ENCODE data around the gene KCNH1. TPM values are rescaled to one million over a fixed set of nuclear protein-coding genes. Genes with fewer than 3 reads are reported as not detected.

Gene KCNH1
- polyA plus RNA-seq, 1 donor from 2014 or later = 3.9 TPM

DNA sequence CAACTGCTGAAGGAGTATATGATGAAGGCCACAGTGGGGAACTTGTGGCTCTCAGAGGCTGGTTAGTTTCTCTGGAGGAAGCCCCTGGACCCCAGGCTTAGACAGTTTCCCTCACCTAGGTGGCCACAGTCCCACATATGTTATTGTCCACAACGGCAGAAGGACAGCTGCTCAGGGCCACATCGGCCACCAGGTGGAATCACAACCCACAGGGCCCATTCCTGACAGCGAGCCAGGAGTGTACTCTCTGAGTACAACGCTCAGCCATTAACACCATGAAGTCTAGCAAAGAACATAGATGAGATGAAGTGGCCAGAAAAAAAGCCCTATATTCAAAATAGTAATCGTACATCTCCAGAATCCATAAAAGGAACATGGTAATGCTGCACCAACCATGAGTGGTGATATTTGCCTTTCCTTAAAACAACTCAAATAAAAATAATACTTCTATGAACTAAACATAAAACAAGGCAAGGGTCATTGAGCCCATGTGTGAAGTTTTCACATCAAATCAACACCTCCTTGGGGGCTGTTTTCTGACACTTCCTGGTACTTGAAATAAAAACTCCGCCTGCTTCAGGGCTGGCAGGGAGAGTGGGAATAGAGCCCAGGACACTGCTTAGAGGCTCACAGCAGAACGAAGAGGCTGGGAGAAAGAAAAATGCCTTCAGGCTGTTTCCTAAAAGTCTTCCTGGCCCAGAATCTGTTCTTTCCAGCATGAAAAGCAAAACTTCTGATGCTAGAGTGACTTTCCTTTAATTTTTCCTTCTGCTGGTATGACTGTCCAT lies 421.9 kb downstream of the KCNH1 start:
- H3F3A ChIP-seq (ENCODE audit: insufficient read depth, low read length, poor library complexity, severe bottlenecking) = no peaks in the 10 kb centered on the region
- TF ChIP-seq EP300 (conservative IDR thresholded peaks at IDR 0.05; ENCODE audit: poor library complexity, severe bottlenecking) = no peak
- TF ChIP-seq EZH2 (IDR thresholded peaks at IDR 0.05; ENCODE audit: borderline replicate concordance, insufficient read depth, low read length, poor library complexity, severe bottlenecking) = no peak
- TF ChIP-seq SMC3 (conservative IDR thresholded peaks at IDR 0.05; ENCODE audit: poor library complexity) = no peak
- TF ChIP-seq TAF1 (IDR thresholded peaks at IDR 0.05; ENCODE audit: low read depth) = no peak
- no peak for TF ChIP-seq RAD21 (conservative IDR thresholded peaks at IDR 0.05)
- no peak for TF ChIP-seq POLR2AphosphoS5 (IDR thresholded peaks at IDR 0.05)
- TF ChIP-seq MXI1 (conservative IDR thresholded peaks at IDR 0.05; ENCODE audit: poor library complexity, severe bottlenecking) = no peak
- TF ChIP-seq, protein P1, sequence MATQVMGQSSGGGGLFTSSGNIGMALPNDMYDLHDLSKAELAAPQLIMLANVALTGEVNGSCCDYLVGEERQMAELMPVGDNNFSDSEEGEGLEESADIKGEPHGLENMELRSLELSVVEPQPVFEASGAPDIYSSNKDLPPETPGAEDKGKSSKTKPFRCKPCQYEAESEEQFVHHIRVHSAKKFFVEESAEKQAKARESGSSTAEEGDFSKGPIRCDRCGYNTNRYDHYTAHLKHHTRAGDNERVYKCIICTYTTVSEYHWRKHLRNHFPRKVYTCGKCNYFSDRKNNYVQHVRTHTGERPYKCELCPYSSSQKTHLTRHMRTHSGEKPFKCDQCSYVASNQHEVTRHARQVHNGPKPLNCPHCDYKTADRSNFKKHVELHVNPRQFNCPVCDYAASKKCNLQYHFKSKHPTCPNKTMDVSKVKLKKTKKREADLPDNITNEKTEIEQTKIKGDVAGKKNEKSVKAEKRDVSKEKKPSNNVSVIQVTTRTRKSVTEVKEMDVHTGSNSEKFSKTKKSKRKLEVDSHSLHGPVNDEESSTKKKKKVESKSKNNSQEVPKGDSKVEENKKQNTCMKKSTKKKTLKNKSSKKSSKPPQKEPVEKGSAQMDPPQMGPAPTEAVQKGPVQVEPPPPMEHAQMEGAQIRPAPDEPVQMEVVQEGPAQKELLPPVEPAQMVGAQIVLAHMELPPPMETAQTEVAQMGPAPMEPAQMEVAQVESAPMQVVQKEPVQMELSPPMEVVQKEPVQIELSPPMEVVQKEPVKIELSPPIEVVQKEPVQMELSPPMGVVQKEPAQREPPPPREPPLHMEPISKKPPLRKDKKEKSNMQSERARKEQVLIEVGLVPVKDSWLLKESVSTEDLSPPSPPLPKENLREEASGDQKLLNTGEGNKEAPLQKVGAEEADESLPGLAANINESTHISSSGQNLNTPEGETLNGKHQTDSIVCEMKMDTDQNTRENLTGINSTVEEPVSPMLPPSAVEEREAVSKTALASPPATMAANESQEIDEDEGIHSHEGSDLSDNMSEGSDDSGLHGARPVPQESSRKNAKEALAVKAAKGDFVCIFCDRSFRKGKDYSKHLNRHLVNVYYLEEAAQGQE (IDR thresholded peaks at IDR 0.05; ENCODE audit: borderline replicate concordance) = no peak
- TF ChIP-seq, protein P2, sequence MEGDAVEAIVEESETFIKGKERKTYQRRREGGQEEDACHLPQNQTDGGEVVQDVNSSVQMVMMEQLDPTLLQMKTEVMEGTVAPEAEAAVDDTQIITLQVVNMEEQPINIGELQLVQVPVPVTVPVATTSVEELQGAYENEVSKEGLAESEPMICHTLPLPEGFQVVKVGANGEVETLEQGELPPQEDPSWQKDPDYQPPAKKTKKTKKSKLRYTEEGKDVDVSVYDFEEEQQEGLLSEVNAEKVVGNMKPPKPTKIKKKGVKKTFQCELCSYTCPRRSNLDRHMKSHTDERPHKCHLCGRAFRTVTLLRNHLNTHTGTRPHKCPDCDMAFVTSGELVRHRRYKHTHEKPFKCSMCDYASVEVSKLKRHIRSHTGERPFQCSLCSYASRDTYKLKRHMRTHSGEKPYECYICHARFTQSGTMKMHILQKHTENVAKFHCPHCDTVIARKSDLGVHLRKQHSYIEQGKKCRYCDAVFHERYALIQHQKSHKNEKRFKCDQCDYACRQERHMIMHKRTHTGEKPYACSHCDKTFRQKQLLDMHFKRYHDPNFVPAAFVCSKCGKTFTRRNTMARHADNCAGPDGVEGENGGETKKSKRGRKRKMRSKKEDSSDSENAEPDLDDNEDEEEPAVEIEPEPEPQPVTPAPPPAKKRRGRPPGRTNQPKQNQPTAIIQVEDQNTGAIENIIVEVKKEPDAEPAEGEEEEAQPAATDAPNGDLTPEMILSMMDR (IDR thresholded peaks at IDR 0.05; ENCODE audit: poor library complexity, severe bottlenecking) = no peak
- no peaks in the 10 kb centered on the region for H4K20me1 ChIP-seq (ENCODE audit: insufficient read depth)
- no peak overlapping the region for H3K4me3 ChIP-seq (ENCODE audit: low read length)
- H3K27ac ChIP-seq (ENCODE audit: low read length) = no peak overlapping the region
- no peaks in the 10 kb centered on the region for H3K79me2 ChIP-seq (replicated peaks; ENCODE audit: insufficient read depth, low read length)
- no peaks in the 10 kb centered on the region for H3K9me3 ChIP-seq (ENCODE audit: low read length)
- H3K4me2 ChIP-seq (ENCODE audit: low read length) = no peak overlapping the region
- no peaks in the 10 kb centered on the region for H3K9me2 ChIP-seq (ENCODE audit: insufficient read depth, low read length)
- no peaks in the 10 kb centered on the region for H3K36me3 ChIP-seq (ENCODE audit: insufficient read depth, low read length)
- no peaks in the 10 kb centered on the region for H3K27me3 ChIP-seq (ENCODE audit: insufficient read depth, low read depth, low read length)
- no peak overlapping the region for H3K9ac ChIP-seq (ENCODE audit: low read length)
- no peak overlapping the region for H2AFZ ChIP-seq (ENCODE audit: low read depth, low read length)

DNA sequence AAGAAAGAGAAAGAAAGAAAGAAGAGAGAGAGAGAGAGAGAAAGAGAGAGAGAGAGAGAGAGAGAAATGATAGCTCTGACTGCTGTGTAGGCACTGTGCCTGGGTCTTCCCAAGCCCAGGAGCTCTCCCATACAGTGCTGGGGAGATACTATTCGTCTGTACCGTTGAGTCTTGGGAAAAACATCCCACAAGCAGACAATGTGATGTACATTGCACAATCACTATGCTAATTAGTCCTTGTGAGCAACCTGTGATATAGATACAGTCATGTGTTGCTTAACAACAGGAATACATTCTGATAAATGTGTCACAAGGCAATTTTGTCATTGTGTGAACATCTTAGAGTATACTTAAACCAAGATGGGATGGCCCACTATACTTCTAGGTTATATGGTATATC lies 424.2 kb downstream of the KCNH1 start:
- H3K9me3 ChIP-seq (ENCODE audit: low read length) = no peaks in the 10 kb centered on the region
- H3K79me2 ChIP-seq (replicated peaks; ENCODE audit: insufficient read depth, low read length) = no peaks in the 10 kb centered on the region
- no peaks in the 10 kb centered on the region for H4K20me1 ChIP-seq (ENCODE audit: insufficient read depth)
- no peaks in the 10 kb centered on the region for H3F3A ChIP-seq (ENCODE audit: insufficient read depth, low read length, poor library complexity, severe bottlenecking)
- H3K9me2 ChIP-seq (ENCODE audit: insufficient read depth, low read length) = no peaks in the 10 kb centered on the region
- no peak overlapping the region for H3K4me3 ChIP-seq (ENCODE audit: low read length)
- no peak overlapping the region for H2AFZ ChIP-seq (ENCODE audit: low read depth, low read length)
- H3K36me3 ChIP-seq (ENCODE audit: insufficient read depth, low read length) = no peaks in the 10 kb centered on the region
- H3K27ac ChIP-seq (ENCODE audit: low read length) = no peak overlapping the region
- H3K9ac ChIP-seq (ENCODE audit: low read length) = no peak overlapping the region
- no peak for TF ChIP-seq EP300 (conservative IDR thresholded peaks at IDR 0.05; ENCODE audit: poor library complexity, severe bottlenecking)
- no peak for TF ChIP-seq SMC3 (conservative IDR thresholded peaks at IDR 0.05; ENCODE audit: poor library complexity)
- TF ChIP-seq, protein P1 (IDR thresholded peaks at IDR 0.05; ENCODE audit: borderline replicate concordance) = no peak
- TF ChIP-seq TAF1 (IDR thresholded peaks at IDR 0.05; ENCODE audit: low read depth) = no peak
- TF ChIP-seq EZH2 (IDR thresholded peaks at IDR 0.05; ENCODE audit: borderline replicate concordance, insufficient read depth, low read length, poor library complexity, severe bottlenecking) = no peak
- TF ChIP-seq, protein P2 (IDR thresholded peaks at IDR 0.05; ENCODE audit: poor library complexity, severe bottlenecking) = no peak
- TF ChIP-seq MXI1 (conservative IDR thresholded peaks at IDR 0.05; ENCODE audit: poor library complexity, severe bottlenecking) = no peak
- no peak for TF ChIP-seq POLR2AphosphoS5 (IDR thresholded peaks at IDR 0.05)
- H3K27me3 ChIP-seq (ENCODE audit: insufficient read depth, low read depth, low read length) = no peaks in the 10 kb centered on the region
- H3K4me2 ChIP-seq (ENCODE audit: low read length) = no peak overlapping the region

All from neural cell (in vitro differentiated cells).